GM15510 (cell line): ENCODE data around the gene ATL1.

Experiments used
- POLR2A ChIP-seq: IDR thresholded peaks from 3 replicates; pipeline ENCODE4 v1.6.1; 2011; ENCODE audit warnings: borderline replicate concordance; ENCODE audit not compliant: insufficient read length; ENCODE audit errors: extremely low read depth

Gene ATL1

GRCh38 chr14:50569714-50570274, 9.8 kb downstream of the ATL1 start:
- TF ChIP-seq POLR2A: no peak

GRCh38 chr14:50573862-50574261, 13.9 kb downstream of the ATL1 start:
- TF ChIP-seq POLR2A: no peak

- no peak for TF ChIP-seq POLR2A
Measured at GRCh38 chr14:50575769-50576168, 15.8 kb downstream of the ATL1 start.

GRCh38 chr14:50577982-50578381, 18.0 kb downstream of the ATL1 start:
- TF ChIP-seq POLR2A: no peak

GRCh38 chr14:50578433-50578832, 18.5 kb downstream of the ATL1 start:
- TF ChIP-seq POLR2A: no peak

GRCh38 chr14:50590464-50590863, 30.5 kb downstream of the ATL1 start:
- TF ChIP-seq POLR2A: no peak

- TF ChIP-seq POLR2A: no peak
Measured at GRCh38 chr14:50594577-50595316, 34.8 kb downstream of the ATL1 start.

- TF ChIP-seq POLR2A: no peak
Measured at GRCh38 chr14:50598765-50599164, 38.8 kb downstream of the ATL1 start.

GRCh38 chr14:50599700-50600444, 39.9 kb downstream of the ATL1 start:
- TF ChIP-seq POLR2A: no peak

- TF ChIP-seq POLR2A: no peak
Measured at GRCh38 chr14:50600849-50601248, 40.9 kb downstream of the ATL1 start.

- TF ChIP-seq POLR2A: no peak
Measured at GRCh38 chr14:50601394-50601793, 41.4 kb downstream of the ATL1 start.

GRCh38 chr14:50602035-50602434, 42.1 kb downstream of the ATL1 start:
- TF ChIP-seq POLR2A: no peak

- no peak for TF ChIP-seq POLR2A
Measured at GRCh38 chr14:50603565-50603964, 43.6 kb downstream of the ATL1 start.

- TF ChIP-seq POLR2A: no peak
Measured at GRCh38 chr14:50605766-50606165, 45.8 kb downstream of the ATL1 start.

GRCh38 chr14:50606468-50606867, 46.5 kb downstream of the ATL1 start:
- no peak for TF ChIP-seq POLR2A

GRCh38 chr14:50607181-50607580, 47.2 kb downstream of the ATL1 start:
- no peak for TF ChIP-seq POLR2A
